Thyroid gland (tissue), 4 donors: ENCODE results near the gene ABCA4.

Source experiments
- POLR2A ChIP-seq, 2 donors: fragments of 450-650 bp; IDR thresholded peaks; one replicate each; pipeline ENCODE4 v1.6.1; 2017; ENCODE audit warnings: antibody characterized with exemption in 2 of 2, mild to moderate bottlenecking in 2 of 2, moderate library complexity in 1 of 2
- TF ChIP-seq, protein P1 (sequence below), 6 experiments: fragments of 200-600 bp in 3 of 6; fragments of 450-650 bp in 3 of 6; sonication (generic) in 3 of 6; IDR thresholded peaks; one replicate each; pipeline ENCODE4 v1.5.1; 2016 to 2019; ENCODE audit warnings: antibody characterized with exemption in 6 of 6, mild to moderate bottlenecking in 2 of 6, inconsistent platforms in 1 of 6, moderate library complexity in 1 of 6

DNA sequence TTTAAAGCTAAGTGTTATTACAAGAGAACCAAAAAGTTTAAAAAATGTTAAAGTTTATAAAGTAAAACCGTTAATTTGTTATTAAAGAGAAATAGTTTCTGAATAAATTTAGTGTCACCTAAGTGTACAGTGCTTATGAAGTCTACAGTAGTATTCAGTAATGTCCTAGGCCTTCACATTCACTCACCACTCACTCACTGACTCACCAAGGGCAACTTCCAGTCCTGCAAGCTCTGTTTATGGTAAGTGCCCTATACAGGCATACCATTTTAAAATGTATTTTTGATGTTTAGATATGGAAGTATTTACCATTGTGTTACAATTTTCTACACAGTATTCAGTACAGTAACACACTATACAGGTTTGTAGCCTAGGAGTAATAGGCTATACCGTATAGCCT, 151.6 kb downstream of the ABCA4 start:
- TF ChIP-seq, protein P1, sequence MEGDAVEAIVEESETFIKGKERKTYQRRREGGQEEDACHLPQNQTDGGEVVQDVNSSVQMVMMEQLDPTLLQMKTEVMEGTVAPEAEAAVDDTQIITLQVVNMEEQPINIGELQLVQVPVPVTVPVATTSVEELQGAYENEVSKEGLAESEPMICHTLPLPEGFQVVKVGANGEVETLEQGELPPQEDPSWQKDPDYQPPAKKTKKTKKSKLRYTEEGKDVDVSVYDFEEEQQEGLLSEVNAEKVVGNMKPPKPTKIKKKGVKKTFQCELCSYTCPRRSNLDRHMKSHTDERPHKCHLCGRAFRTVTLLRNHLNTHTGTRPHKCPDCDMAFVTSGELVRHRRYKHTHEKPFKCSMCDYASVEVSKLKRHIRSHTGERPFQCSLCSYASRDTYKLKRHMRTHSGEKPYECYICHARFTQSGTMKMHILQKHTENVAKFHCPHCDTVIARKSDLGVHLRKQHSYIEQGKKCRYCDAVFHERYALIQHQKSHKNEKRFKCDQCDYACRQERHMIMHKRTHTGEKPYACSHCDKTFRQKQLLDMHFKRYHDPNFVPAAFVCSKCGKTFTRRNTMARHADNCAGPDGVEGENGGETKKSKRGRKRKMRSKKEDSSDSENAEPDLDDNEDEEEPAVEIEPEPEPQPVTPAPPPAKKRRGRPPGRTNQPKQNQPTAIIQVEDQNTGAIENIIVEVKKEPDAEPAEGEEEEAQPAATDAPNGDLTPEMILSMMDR (IDR thresholded peaks at IDR 0.05): no peak
- TF ChIP-seq POLR2A (IDR thresholded peaks at IDR 0.05): no peak
